ENCODE measurements around the gene ARHGAP32.

The ARHGAP32 gene

GRCh38 chr11:128962896-128963295, 229.2 kb downstream of the ARHGAP32 start:
- H3K4me2 ChIP-seq (ENCODE audit: low read length): no peak overlapping the region
- H3K4me3 ChIP-seq (ENCODE audit: low read depth, low read length): no peak overlapping the region
- H3K9ac ChIP-seq (ENCODE audit: low read length): no peak overlapping the region
- H2BK120ac ChIP-seq (ENCODE audit: insufficient read depth, low read length, poor library complexity): no peak overlapping the region
- H3K27me3 ChIP-seq (ENCODE audit: insufficient read depth, low read length): no peaks in the 10 kb centered on the region
- peak; percentile 1 to 46 for DNase-seq
- H3K4me1 ChIP-seq (ENCODE audit: control insufficient read depth in 1 of 2, insufficient read depth in 2 of 2, low read length in 2 of 2): no peaks in the 10 kb centered on the region
- no peak overlapping the region for H3K27ac ChIP-seq (ENCODE audit: low read depth, low read length)
- WGBS (ENCODE audit: extremely low coverage, insufficient coverage, insufficient read length): no CpG with 5 or more reads among the region's 5 CpGs
- no peaks in the 10 kb centered on the region for H3K79me2 ChIP-seq (ENCODE audit: control insufficient read depth, insufficient read depth, low read length, poor library complexity)
- peaks cover 0 to 2% of the 10 kb centered on the region in 2 experiments for H3K36me3 ChIP-seq (ENCODE audit: control insufficient read depth in 1 of 2, insufficient read depth in 2 of 2, low read length in 2 of 2)
- no peaks in the 10 kb centered on the region for H3K9me3 ChIP-seq (ENCODE audit: insufficient read depth, low read depth, low read length)
- no peak overlapping the region for H2AFZ ChIP-seq (ENCODE audit: insufficient read depth, low read length, poor library complexity)
- H3K4ac ChIP-seq (ENCODE audit: low read depth, low read length): no peak overlapping the region
- no peak overlapping the region for H3K18ac ChIP-seq (ENCODE audit: low read length)
- no peak overlapping the region for H4K91ac ChIP-seq (ENCODE audit: low read depth, low read length)
- no peaks in the 10 kb centered on the region for H3K79me1 ChIP-seq (ENCODE audit: low read length)
- no peak overlapping the region for H2BK5ac ChIP-seq (ENCODE audit: low read depth, low read length, poor library complexity)
- no peak overlapping the region for H2BK12ac ChIP-seq (ENCODE audit: low read length)
- H4K12ac ChIP-seq (ENCODE audit: low read depth, low read length): no peak overlapping the region
- no peak overlapping the region for H3K23ac ChIP-seq (ENCODE audit: low read length)
- H2AK5ac ChIP-seq (ENCODE audit: low read length): no peak overlapping the region
- H4K8ac ChIP-seq (ENCODE audit: low read depth, low read length): no peak overlapping the region
- no peak overlapping the region for H3K14ac ChIP-seq (ENCODE audit: low read length)

GRCh38 chr11:128961645-128962044, 230.5 kb downstream of the ARHGAP32 start:
- Histone ChIP-seq H3K4me1 (ENCODE audit: control insufficient read depth in 1 of 2, insufficient read depth in 2 of 2, low read length in 2 of 2) (no peaks in the 10 kb centered on the region), H4K91ac (ENCODE audit: low read depth, low read length) (no peak overlapping the region), H3K23ac (ENCODE audit: low read length) (no peak overlapping the region), H3K36me3 (ENCODE audit: control insufficient read depth in 1 of 2, insufficient read depth in 2 of 2, low read length in 2 of 2) (peaks cover 0 to 2% of the 10 kb centered on the region in 2 experiments), H4K12ac (ENCODE audit: low read depth, low read length) (no peak overlapping the region), H3K79me1 (ENCODE audit: low read length) (no peaks in the 10 kb centered on the region), H3K27ac (ENCODE audit: low read depth, low read length) (no peak overlapping the region), H3K4ac (ENCODE audit: low read depth, low read length) (no peak overlapping the region), H3K27me3 (ENCODE audit: insufficient read depth, low read length) (no peaks in the 10 kb centered on the region), H2BK12ac (ENCODE audit: low read length) (no peak overlapping the region), H2BK120ac (ENCODE audit: insufficient read depth, low read length, poor library complexity) (no peak overlapping the region), H3K9me3 (ENCODE audit: insufficient read depth, low read depth, low read length) (no peaks in the 10 kb centered on the region), H3K9ac (ENCODE audit: low read length) (no peak overlapping the region), H3K4me3 (ENCODE audit: low read depth, low read length) (no peak overlapping the region), H3K79me2 (ENCODE audit: control insufficient read depth, insufficient read depth, low read length, poor library complexity) (no peaks in the 10 kb centered on the region), H2AFZ (ENCODE audit: insufficient read depth, low read length, poor library complexity) (no peak overlapping the region), H2BK5ac (ENCODE audit: low read depth, low read length, poor library complexity) (no peak overlapping the region), H3K4me2 (ENCODE audit: low read length) (no peak overlapping the region), H3K18ac (ENCODE audit: low read length) (no peak overlapping the region), H3K14ac (ENCODE audit: low read length) (no peak overlapping the region), H4K8ac (ENCODE audit: low read depth, low read length) (no peak overlapping the region), H2AK5ac (ENCODE audit: low read length) (no peak overlapping the region)
- DNase-seq: no peak
- no CpG with 5 or more reads among the region's 2 CpGs for WGBS (ENCODE audit: extremely low coverage, insufficient coverage, insufficient read length)

DNA sequence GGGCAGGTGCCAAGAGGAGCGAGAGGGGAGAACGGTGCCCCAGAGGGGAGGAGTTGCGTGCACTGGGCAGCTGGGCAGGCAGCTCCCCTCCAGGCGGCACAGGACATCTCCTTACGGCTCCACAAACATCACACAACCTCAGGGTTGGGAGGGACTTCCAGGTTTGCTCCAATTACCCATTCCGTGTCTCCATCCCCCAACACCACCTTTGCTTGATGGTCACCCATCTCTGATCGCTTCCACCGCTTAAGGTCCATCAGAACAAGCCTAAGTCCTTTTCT, 235.0 kb downstream of the ARHGAP32 start:
- Histone ChIP-seq H2BK5ac (ENCODE audit: low read depth, low read length, poor library complexity) (no peak overlapping the region), H3K27me3 (ENCODE audit: insufficient read depth, low read length) (no peaks in the 10 kb centered on the region), H3K9ac (ENCODE audit: low read length) (no peak overlapping the region), H2BK12ac (ENCODE audit: low read length) (no peak overlapping the region), H2BK120ac (ENCODE audit: insufficient read depth, low read length, poor library complexity) (no peak overlapping the region), H3K14ac (ENCODE audit: low read length) (no peak overlapping the region), H3K4me1 (ENCODE audit: control insufficient read depth in 1 of 2, insufficient read depth in 2 of 2, low read length in 2 of 2) (no peaks in the 10 kb centered on the region), H3K79me2 (ENCODE audit: control insufficient read depth, insufficient read depth, low read length, poor library complexity) (no peaks in the 10 kb centered on the region), H3K23ac (ENCODE audit: low read length) (no peak overlapping the region), H3K4me3 (ENCODE audit: low read depth, low read length) (no peak overlapping the region), H3K36me3 (ENCODE audit: control insufficient read depth in 1 of 2, insufficient read depth in 2 of 2, low read length in 2 of 2) (no peaks in the 10 kb centered on the region), H3K79me1 (ENCODE audit: low read length) (no peaks in the 10 kb centered on the region), H3K4me2 (ENCODE audit: low read length) (no peak overlapping the region), H2AFZ (ENCODE audit: insufficient read depth, low read length, poor library complexity) (no peak overlapping the region), H3K4ac (ENCODE audit: low read depth, low read length) (no peak overlapping the region), H3K9me3 (ENCODE audit: insufficient read depth, low read depth, low read length) (peaks cover 3% of the 10 kb centered on the region), H4K12ac (ENCODE audit: low read depth, low read length) (no peak overlapping the region), H4K8ac (ENCODE audit: low read depth, low read length) (no peak overlapping the region), H2AK5ac (ENCODE audit: low read length) (no peak overlapping the region), H4K91ac (ENCODE audit: low read depth, low read length) (no peak overlapping the region), H3K27ac (ENCODE audit: low read depth, low read length) (no peak overlapping the region), H3K18ac (ENCODE audit: low read length) (no peak overlapping the region)
- WGBS (ENCODE audit: extremely low coverage, insufficient coverage, insufficient read length): no CpG with 5 or more reads among the region's 8 CpGs
- no peak for DNase-seq

DNA sequence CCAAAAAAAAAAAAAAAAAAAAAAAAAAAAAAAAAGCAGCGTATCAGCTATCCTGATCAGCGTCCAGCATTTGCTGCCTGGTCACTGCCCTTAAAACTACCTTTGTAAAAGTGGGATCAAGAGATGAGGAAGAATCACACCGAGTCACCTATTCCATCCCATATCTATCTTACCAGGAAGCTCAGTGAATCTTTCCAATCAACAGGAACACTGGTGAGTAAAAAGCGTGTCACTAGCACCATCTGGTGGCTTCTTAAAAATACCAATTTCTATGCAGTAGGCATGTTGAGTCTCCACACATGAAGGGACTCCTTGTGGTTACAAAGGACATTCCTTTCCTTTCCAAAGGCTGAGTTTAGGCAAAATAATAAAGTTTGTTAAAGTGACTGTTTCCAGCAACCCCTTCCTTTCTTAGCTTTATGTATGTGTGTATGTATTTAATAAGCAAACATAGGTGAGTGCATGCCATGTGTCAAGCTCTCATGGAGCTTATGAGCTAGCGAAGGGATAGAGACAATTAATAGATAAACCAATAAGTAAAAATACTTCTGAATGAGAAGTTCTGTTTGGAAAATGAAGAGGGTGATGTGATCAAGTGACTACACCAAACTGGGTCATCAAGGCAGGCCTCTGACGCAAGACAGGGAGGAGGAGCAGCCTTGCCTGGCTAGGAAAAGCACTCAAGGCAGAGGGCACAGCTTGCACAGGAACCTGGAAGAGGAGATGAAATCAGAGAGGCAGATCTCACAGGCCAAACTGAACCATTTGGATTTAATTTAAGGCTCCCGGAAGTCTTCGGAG, 235.5 kb downstream of the ARHGAP32 start:
- no peak overlapping the region for H3K23ac ChIP-seq (ENCODE audit: low read length)
- peaks cover 3% of the 10 kb centered on the region for H3K9me3 ChIP-seq (ENCODE audit: insufficient read depth, low read depth, low read length)
- DNase-seq: peak; percentile 48 to 93
- H3K4me3 ChIP-seq (ENCODE audit: low read depth, low read length): no peak overlapping the region
- H2BK120ac ChIP-seq (ENCODE audit: insufficient read depth, low read length, poor library complexity): no peak overlapping the region
- no CpG with 5 or more reads among the region's 8 CpGs for WGBS (ENCODE audit: extremely low coverage, insufficient coverage, insufficient read length)
- H2AK5ac ChIP-seq (ENCODE audit: low read length): no peak overlapping the region
- H3K27me3 ChIP-seq (ENCODE audit: insufficient read depth, low read length): no peaks in the 10 kb centered on the region
- H3K14ac ChIP-seq (ENCODE audit: low read length): no peak overlapping the region
- no peak overlapping the region for H3K4me2 ChIP-seq (ENCODE audit: low read length)
- no peak overlapping the region for H4K8ac ChIP-seq (ENCODE audit: low read depth, low read length)
- H3K79me2 ChIP-seq (ENCODE audit: control insufficient read depth, insufficient read depth, low read length, poor library complexity): no peaks in the 10 kb centered on the region
- no peak overlapping the region for H2AFZ ChIP-seq (ENCODE audit: insufficient read depth, low read length, poor library complexity)
- no peak overlapping the region for H3K9ac ChIP-seq (ENCODE audit: low read length)
- no peaks in the 10 kb centered on the region for H3K36me3 ChIP-seq (ENCODE audit: control insufficient read depth in 1 of 2, insufficient read depth in 2 of 2, low read length in 2 of 2)
- no peak overlapping the region for H2BK5ac ChIP-seq (ENCODE audit: low read depth, low read length, poor library complexity)
- H3K4me1 ChIP-seq (ENCODE audit: control insufficient read depth in 1 of 2, insufficient read depth in 2 of 2, low read length in 2 of 2): no peaks in the 10 kb centered on the region
- H3K79me1 ChIP-seq (ENCODE audit: low read length): no peaks in the 10 kb centered on the region
- no peak overlapping the region for H3K18ac ChIP-seq (ENCODE audit: low read length)
- H3K27ac ChIP-seq (ENCODE audit: low read depth, low read length): no peak overlapping the region
- H2BK12ac ChIP-seq (ENCODE audit: low read length): no peak overlapping the region
- H4K91ac ChIP-seq (ENCODE audit: low read depth, low read length): no peak overlapping the region
- H3K4ac ChIP-seq (ENCODE audit: low read depth, low read length): no peak overlapping the region
- no peak overlapping the region for H4K12ac ChIP-seq (ENCODE audit: low read depth, low read length)
